ENCODE measurements around the gene COL18A1.

DNA sequence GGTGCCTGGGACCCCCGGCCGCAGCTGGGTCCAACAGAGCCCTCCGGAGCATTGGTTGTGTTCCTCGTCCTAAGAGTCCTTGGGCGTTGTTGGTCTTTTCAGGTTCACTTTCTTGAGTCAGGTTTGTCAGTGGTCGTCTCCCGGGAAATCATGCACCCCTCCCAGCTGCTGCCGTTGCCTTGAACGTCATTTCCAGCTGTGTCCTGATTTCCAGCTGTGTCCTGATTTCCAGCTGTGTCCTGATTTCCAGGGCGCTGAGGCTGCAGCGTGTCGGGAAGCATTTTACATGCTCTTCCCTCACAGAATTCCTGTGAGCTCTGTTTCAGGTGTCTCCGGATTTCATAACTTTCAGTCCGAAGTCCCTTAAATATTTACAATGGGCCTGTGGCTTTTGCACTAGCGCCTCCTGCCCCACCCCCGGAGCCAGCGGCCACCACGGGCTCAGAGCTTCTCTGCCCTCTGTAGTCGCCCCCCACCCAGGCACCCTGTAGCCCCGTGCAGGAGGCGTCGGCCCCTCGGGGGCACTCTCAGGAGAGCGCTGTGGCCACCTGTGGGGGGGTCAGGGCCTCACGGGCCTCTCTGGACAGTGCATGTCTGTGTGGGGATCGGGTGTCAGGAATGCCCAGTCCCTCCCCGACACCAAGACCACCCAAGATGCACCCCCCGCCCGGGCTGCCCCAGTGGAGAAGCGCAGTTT lies 66.7 kb downstream of the COL18A1 start:
- TF ChIP-seq, protein P1, sequence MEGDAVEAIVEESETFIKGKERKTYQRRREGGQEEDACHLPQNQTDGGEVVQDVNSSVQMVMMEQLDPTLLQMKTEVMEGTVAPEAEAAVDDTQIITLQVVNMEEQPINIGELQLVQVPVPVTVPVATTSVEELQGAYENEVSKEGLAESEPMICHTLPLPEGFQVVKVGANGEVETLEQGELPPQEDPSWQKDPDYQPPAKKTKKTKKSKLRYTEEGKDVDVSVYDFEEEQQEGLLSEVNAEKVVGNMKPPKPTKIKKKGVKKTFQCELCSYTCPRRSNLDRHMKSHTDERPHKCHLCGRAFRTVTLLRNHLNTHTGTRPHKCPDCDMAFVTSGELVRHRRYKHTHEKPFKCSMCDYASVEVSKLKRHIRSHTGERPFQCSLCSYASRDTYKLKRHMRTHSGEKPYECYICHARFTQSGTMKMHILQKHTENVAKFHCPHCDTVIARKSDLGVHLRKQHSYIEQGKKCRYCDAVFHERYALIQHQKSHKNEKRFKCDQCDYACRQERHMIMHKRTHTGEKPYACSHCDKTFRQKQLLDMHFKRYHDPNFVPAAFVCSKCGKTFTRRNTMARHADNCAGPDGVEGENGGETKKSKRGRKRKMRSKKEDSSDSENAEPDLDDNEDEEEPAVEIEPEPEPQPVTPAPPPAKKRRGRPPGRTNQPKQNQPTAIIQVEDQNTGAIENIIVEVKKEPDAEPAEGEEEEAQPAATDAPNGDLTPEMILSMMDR (IDR thresholded peaks at IDR 0.05): no peak
- TF ChIP-seq EP300 (IDR thresholded peaks at IDR 0.05): peak in 1 of 2 donors; percentile 29
- TF ChIP-seq POLR2A (IDR thresholded peaks at IDR 0.05): no peak
